Neural cell (in vitro differentiated cells): ENCODE data around the gene IGF1. TPM values are rescaled to one million over a fixed set of nuclear protein-coding genes. Genes with fewer than 3 reads are reported as not detected.

Experiments used
- H2AFZ ChIP-seq: fragments of 200-600, 300-800 bp; sonication (generic), shearing (Covaris generic); 2 replicates; pipeline ENCODE4 v1.6.0; 2014; ENCODE audit warnings: low read depth, mild to moderate bottlenecking, antibody characterized with exemption, low read length, moderate library complexity
- H3F3A ChIP-seq: fragments of 200-600 bp; shearing (Covaris generic); 2 replicates; pipeline ENCODE4 v1.6.1; 2016; ENCODE audit warnings: mild to moderate bottlenecking, moderate library complexity, mixed read lengths, antibody characterized with exemption, low read length; ENCODE audit not compliant: insufficient read depth, poor library complexity, severe bottlenecking
- H3K27ac ChIP-seq: fragments of 200-600, 300-800 bp; sonication (generic), shearing (Covaris generic); 2 replicates; pipeline ENCODE4 v1.5.1; 2014; ENCODE audit warnings: mild to moderate bottlenecking, low read length, moderate library complexity
- H3K27me3 ChIP-seq: fragments of 300-800, 200-600 bp; sonication (generic), shearing (Covaris generic); 2 replicates; pipeline ENCODE4 v1.6.0; 2014; ENCODE audit warnings: mild to moderate bottlenecking, low read depth, low read length, moderate library complexity; ENCODE audit not compliant: insufficient read depth
- H3K36me3 ChIP-seq: fragments of 300-800, 200-600 bp; sonication (generic), shearing (Covaris generic); 2 replicates; pipeline ENCODE4 v1.5.1; 2014; ENCODE audit warnings: mild to moderate bottlenecking, antibody characterized with exemption, low read length, moderate library complexity; ENCODE audit not compliant: insufficient read depth
- H3K4me2 ChIP-seq: fragments of 300-800, 200-600 bp; sonication (generic), shearing (Covaris generic); 2 replicates; pipeline ENCODE4 v1.6.0; 2014; ENCODE audit warnings: mild to moderate bottlenecking, low read length
- H3K4me3 ChIP-seq: fragments of 300-800, 200-600 bp; sonication (generic), shearing (Covaris generic); 2 replicates; pipeline ENCODE4 v1.5.1; 2014; ENCODE audit warnings: mild to moderate bottlenecking, low read length, moderate library complexity
- H3K79me2 ChIP-seq: fragments of 200-600 bp; shearing (Covaris generic); replicated peaks from 2 replicates; pipeline ENCODE4 v1.6.0; 2014; ENCODE audit warnings: mild to moderate bottlenecking, low read length, moderate library complexity; ENCODE audit not compliant: insufficient read depth
- H3K9ac ChIP-seq: fragments of 300-800, 200-600 bp; sonication (generic), shearing (Covaris generic); 2 replicates; pipeline ENCODE4 v1.6.1; 2016; ENCODE audit warnings: mild to moderate bottlenecking, low read length, mixed read lengths
- H3K9me2 ChIP-seq: fragments of 200-600 bp; shearing (Covaris generic); 2 replicates; pipeline ENCODE4 v1.6.1; 2016; ENCODE audit warnings: mild to moderate bottlenecking, low read length, mixed read lengths; ENCODE audit not compliant: insufficient read depth
- H3K9me3 ChIP-seq: fragments of 200-600, 300-800 bp; sonication (generic), shearing (Covaris generic); 2 replicates; pipeline ENCODE4 v1.6.1; 2016; ENCODE audit warnings: mild to moderate bottlenecking, mixed run types, low read length, moderate library complexity, mixed read lengths
- H4K20me1 ChIP-seq: fragments of 200-600 bp; shearing (Covaris generic); 2 replicates; pipeline ENCODE4 v1.6.1; 2016; ENCODE audit warnings: mild to moderate bottlenecking, mixed run types; ENCODE audit not compliant: insufficient read depth
- EP300 ChIP-seq: fragments of 450-650 bp; conservative IDR thresholded peaks from 2 replicates; pipeline ENCODE4 v1.6.1; 2014; ENCODE audit warnings: antibody characterized with exemption, mild to moderate bottlenecking, moderate library complexity; ENCODE audit not compliant: poor library complexity, severe bottlenecking
- EZH2 ChIP-seq: fragments of 200-600, 300-800 bp; shearing (Covaris generic), sonication (generic); IDR thresholded peaks from 2 replicates; pipeline ENCODE4 v1.6.1; 2014; ENCODE audit warnings: antibody characterized with exemption, low read length, borderline replicate concordance, mild to moderate bottlenecking; ENCODE audit not compliant: insufficient read depth, poor library complexity, severe bottlenecking
- MXI1 ChIP-seq: fragments of 450-650 bp; conservative IDR thresholded peaks from 2 replicates; pipeline ENCODE4 v1.6.1; 2014; ENCODE audit warnings: antibody characterized with exemption, mild to moderate bottlenecking; ENCODE audit not compliant: poor library complexity, severe bottlenecking
- POLR2AphosphoS5 ChIP-seq: IDR thresholded peaks from 2 replicates; pipeline ENCODE4 v1.6.1; 2012
- RAD21 ChIP-seq: fragments of 450-650 bp; conservative IDR thresholded peaks from 2 replicates; pipeline ENCODE4 v1.6.1; 2014; ENCODE audit warnings: antibody characterized with exemption, mild to moderate bottlenecking, moderate library complexity
- REST ChIP-seq: IDR thresholded peaks from 2 replicates; pipeline ENCODE4 v1.6.1; 2012; ENCODE audit warnings: borderline replicate concordance
- SMC3 ChIP-seq: fragments of 450-650 bp; conservative IDR thresholded peaks from 2 replicates; pipeline ENCODE4 v1.6.1; 2014; ENCODE audit warnings: antibody characterized with exemption, mild to moderate bottlenecking, moderate library complexity; ENCODE audit not compliant: poor library complexity
- TAF1 ChIP-seq: IDR thresholded peaks from 2 replicates; pipeline ENCODE4 v1.6.1; 2012; ENCODE audit warnings: low read depth
- polyA plus RNA-seq: library from polyadenylated mRNA; depleted of rRNA; stranded (reverse); fragments of >200 nt; gene quantifications from 2 replicates; pipeline ENCODE4 v1.2.3, GENCODE V29; 2014
- TF ChIP-seq, protein P1 (sequence below): fragments of 450-650 bp; IDR thresholded peaks from 2 replicates; pipeline ENCODE4 v1.5.1; 2014; ENCODE audit warnings: antibody characterized with exemption, mild to moderate bottlenecking, moderate library complexity; ENCODE audit not compliant: poor library complexity, severe bottlenecking

The IGF1 gene
- polyA plus RNA-seq, 1 donor from 2014 or later, result not detected

GRCh38 chr12:102437511-102437910, 42.9 kb downstream of the IGF1 start:
- Histone ChIP-seq H3K4me2 (no peak overlapping the region), H3K4me3 (no peak overlapping the region), H2AFZ (no peak overlapping the region), H3K36me3 (no peaks in the 10 kb centered on the region), H3K9me2 (no peaks in the 10 kb centered on the region), H3K27ac (no peak overlapping the region), H3F3A (no peaks in the 10 kb centered on the region), H3K27me3 (no peaks in the 10 kb centered on the region), H3K79me2 (no peaks in the 10 kb centered on the region), H4K20me1 (no peaks in the 10 kb centered on the region), H3K9me3 (no peaks in the 10 kb centered on the region), H3K9ac (no peak overlapping the region)
- TF ChIP-seq SMC3 (no peak), EP300 (no peak), RAD21 (no peak), POLR2AphosphoS5 (no peak), TAF1 (no peak)

GRCh38 chr12:102436867-102437266, 43.5 kb downstream of the IGF1 start:
- H3K4me2 ChIP-seq, result no peak overlapping the region
- no peaks in the 10 kb centered on the region for H3K9me3 ChIP-seq
- H3F3A ChIP-seq, result no peaks in the 10 kb centered on the region
- H3K9me2 ChIP-seq, result no peaks in the 10 kb centered on the region
- H3K27me3 ChIP-seq, result no peaks in the 10 kb centered on the region
- H3K4me3 ChIP-seq, result no peak overlapping the region
- TF ChIP-seq RAD21, result no peak
- no peak for TF ChIP-seq SMC3
- TF ChIP-seq, protein P1, sequence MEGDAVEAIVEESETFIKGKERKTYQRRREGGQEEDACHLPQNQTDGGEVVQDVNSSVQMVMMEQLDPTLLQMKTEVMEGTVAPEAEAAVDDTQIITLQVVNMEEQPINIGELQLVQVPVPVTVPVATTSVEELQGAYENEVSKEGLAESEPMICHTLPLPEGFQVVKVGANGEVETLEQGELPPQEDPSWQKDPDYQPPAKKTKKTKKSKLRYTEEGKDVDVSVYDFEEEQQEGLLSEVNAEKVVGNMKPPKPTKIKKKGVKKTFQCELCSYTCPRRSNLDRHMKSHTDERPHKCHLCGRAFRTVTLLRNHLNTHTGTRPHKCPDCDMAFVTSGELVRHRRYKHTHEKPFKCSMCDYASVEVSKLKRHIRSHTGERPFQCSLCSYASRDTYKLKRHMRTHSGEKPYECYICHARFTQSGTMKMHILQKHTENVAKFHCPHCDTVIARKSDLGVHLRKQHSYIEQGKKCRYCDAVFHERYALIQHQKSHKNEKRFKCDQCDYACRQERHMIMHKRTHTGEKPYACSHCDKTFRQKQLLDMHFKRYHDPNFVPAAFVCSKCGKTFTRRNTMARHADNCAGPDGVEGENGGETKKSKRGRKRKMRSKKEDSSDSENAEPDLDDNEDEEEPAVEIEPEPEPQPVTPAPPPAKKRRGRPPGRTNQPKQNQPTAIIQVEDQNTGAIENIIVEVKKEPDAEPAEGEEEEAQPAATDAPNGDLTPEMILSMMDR, result no peak
- TF ChIP-seq EP300, result no peak
- TF ChIP-seq POLR2AphosphoS5, result no peak
- TF ChIP-seq EZH2, result no peak
- TF ChIP-seq TAF1, result no peak
- no peak overlapping the region for H3K9ac ChIP-seq
- no peak overlapping the region for H3K27ac ChIP-seq
- H3K79me2 ChIP-seq, result no peaks in the 10 kb centered on the region
- H3K36me3 ChIP-seq, result no peaks in the 10 kb centered on the region
- H2AFZ ChIP-seq, result no peak overlapping the region
- H4K20me1 ChIP-seq, result no peaks in the 10 kb centered on the region

DNA sequence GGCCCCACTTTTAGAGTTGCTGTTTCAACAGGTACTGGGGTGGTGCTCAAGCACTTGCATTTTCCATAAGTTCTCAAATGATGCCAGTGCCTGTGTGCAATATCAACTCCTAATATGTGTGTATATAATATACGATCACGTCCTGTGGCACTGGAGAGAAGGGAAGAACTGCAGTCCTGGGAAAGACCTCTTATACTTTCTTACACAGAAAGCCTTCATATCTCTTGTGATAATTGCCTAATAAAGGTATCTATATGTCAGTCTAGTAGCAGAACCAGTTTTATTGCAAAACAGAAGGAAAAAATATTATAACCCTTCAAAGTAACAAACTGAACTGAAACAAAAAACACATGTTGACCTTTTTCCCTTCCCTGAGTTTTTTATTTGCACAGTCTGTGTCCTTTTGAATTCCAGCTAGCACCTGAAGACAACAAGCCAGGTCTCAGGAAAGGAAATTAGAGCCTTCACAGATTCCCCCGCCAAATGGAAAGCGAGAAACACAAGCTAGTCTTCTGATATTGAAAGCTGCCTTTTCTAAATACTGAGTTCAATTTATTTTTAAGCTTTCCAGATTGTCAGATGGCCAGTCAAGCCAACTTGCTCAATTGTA, 44.4 kb downstream of the IGF1 start:
- no peak overlapping the region for H3K4me3 ChIP-seq

More for the DNA sequence above, 44.4 kb downstream of the IGF1 start:
- no peaks in the 10 kb centered on the region for H3K9me2 ChIP-seq
- H3K4me2 ChIP-seq, result no peak overlapping the region
- H3K79me2 ChIP-seq, result no peaks in the 10 kb centered on the region
- H4K20me1 ChIP-seq, result no peaks in the 10 kb centered on the region
- no peaks in the 10 kb centered on the region for H3F3A ChIP-seq
- H3K27ac ChIP-seq, result no peak overlapping the region
- H3K9ac ChIP-seq, result no peak overlapping the region
- TF ChIP-seq EP300 (no peak), EZH2 (no peak), MXI1 (no peak), POLR2AphosphoS5 (no peak), TAF1 (no peak), RAD21 (no peak), SMC3 (no peak), REST (no peak)
- TF ChIP-seq, protein P1, result no peak
- no peak overlapping the region for H2AFZ ChIP-seq
- no peaks in the 10 kb centered on the region for H3K27me3 ChIP-seq
- no peaks in the 10 kb centered on the region for H3K36me3 ChIP-seq
- no peaks in the 10 kb centered on the region for H3K9me3 ChIP-seq
